ENCODE data around the gene GSTA1.
"Not testable (repeated sequence)": the region's sequence is repeated elsewhere in the genome, so short reads cannot be mapped to it uniquely, and the experiment has no call there.

Gene GSTA1

GRCh38 chr6:52821842-52822241, 18.2 kb upstream of the GSTA1 start:
- Mint-ChIP-seq H3K27me3 (ENCODE audit: low read depth) (no peaks in the 10 kb centered on the region), H3K4me3 (no peak overlapping the region), H3K27ac (no peak overlapping the region), H3K4me1 (no peaks in the 10 kb centered on the region), H3K36me3 (ENCODE audit: low read depth) (no peaks in the 10 kb centered on the region), H3K9me3 (peaks cover 10% of the 10 kb centered on the region)
- TF ChIP-seq, protein P1, sequence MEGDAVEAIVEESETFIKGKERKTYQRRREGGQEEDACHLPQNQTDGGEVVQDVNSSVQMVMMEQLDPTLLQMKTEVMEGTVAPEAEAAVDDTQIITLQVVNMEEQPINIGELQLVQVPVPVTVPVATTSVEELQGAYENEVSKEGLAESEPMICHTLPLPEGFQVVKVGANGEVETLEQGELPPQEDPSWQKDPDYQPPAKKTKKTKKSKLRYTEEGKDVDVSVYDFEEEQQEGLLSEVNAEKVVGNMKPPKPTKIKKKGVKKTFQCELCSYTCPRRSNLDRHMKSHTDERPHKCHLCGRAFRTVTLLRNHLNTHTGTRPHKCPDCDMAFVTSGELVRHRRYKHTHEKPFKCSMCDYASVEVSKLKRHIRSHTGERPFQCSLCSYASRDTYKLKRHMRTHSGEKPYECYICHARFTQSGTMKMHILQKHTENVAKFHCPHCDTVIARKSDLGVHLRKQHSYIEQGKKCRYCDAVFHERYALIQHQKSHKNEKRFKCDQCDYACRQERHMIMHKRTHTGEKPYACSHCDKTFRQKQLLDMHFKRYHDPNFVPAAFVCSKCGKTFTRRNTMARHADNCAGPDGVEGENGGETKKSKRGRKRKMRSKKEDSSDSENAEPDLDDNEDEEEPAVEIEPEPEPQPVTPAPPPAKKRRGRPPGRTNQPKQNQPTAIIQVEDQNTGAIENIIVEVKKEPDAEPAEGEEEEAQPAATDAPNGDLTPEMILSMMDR (IDR thresholded peaks at IDR 0.05; ENCODE audit: unreplicated experiment in 3 of 3) = no peak

GRCh38 chr6:52820198-52820597, 16.6 kb upstream of the GSTA1 start:
- no peak overlapping the region for H3K4me3 Mint-ChIP-seq
- no peak overlapping the region for H3K27ac Mint-ChIP-seq
- no peaks in the 10 kb centered on the region for H3K27me3 Mint-ChIP-seq (ENCODE audit: low read depth)
- TF ChIP-seq, protein P1 (IDR thresholded peaks at IDR 0.05; ENCODE audit: unreplicated experiment in 3 of 3) = no peak
- no peaks in the 10 kb centered on the region for H3K36me3 Mint-ChIP-seq (ENCODE audit: low read depth)
- H3K4me1 Mint-ChIP-seq = no peaks in the 10 kb centered on the region
- peaks cover 10% of the 10 kb centered on the region for H3K9me3 Mint-ChIP-seq

GRCh38 chr6:52815167-52816092, 11.8 kb upstream of the GSTA1 start:
- Mint-ChIP-seq H3K27ac (no peak overlapping the region), H3K36me3 (ENCODE audit: low read depth) (no peaks in the 10 kb centered on the region), H3K9me3 (peaks cover 3% of the 10 kb centered on the region), H3K4me1 (no peaks in the 10 kb centered on the region), H3K27me3 (ENCODE audit: low read depth) (no peaks in the 10 kb centered on the region), H3K4me3 (no peak overlapping the region)
- TF ChIP-seq, protein P1 (IDR thresholded peaks at IDR 0.05; ENCODE audit: unreplicated experiment in 3 of 3) = peak; percentile 51 to 57 (median 52)

- H3K4me1 Mint-ChIP-seq; H3K36me3 Mint-ChIP-seq (ENCODE audit: low read depth); H3K4me3 Mint-ChIP-seq; H3K27ac Mint-ChIP-seq; H3K9me3 Mint-ChIP-seq; H3K27me3 Mint-ChIP-seq (ENCODE audit: low read depth): not testable (repeated sequence)
Observed at GRCh38 chr6:52814545-52814944, 10.9 kb upstream of the GSTA1 start.

DNA sequence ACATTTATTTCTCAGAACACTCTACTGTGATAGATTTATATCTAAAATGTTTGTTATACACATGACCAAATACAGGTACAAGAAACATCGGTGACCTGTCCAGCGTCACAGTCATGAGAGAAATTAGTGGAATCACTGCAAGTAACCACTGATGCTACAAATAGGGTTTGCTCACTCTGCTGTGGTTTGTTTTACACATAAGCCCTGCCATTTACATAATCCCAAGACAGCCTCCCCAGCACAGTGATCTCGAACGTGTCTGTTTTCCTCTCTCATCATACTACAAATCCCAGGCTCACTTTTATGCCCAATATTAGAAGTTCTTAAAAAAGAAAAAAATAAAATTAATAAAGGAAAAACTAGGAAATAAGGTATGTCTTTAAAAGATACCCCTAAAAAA, 6.2 kb upstream of the GSTA1 start:
- not testable (repeated sequence) for H3K4me1 Mint-ChIP-seq; H3K27me3 Mint-ChIP-seq (ENCODE audit: low read depth); H3K4me3 Mint-ChIP-seq; H3K9me3 Mint-ChIP-seq; H3K36me3 Mint-ChIP-seq (ENCODE audit: low read depth); H3K27ac Mint-ChIP-seq

DNA sequence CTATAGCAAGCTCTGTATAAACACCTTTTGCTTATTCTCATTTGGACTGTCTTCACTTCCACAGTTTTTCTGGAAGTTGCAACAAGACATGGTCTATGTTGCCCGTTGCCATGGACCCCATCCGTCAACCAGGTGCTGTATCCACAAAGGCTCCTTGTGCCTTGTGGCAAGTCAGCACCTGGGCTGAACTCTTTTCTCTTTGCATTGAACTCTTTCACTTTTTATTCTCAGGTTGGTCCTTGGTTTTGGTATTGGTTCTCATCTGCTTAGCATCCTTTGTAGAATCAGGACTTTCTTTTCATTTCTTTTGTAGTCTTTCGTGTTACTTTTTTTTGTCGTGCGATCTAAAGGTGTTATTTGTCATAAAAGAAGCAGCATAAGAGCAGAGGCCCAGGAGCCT, 5.0 kb upstream of the GSTA1 start:
- no peak overlapping the region for H3K27ac Mint-ChIP-seq
- no peak overlapping the region for H3K4me3 Mint-ChIP-seq
- no peaks in the 10 kb centered on the region for H3K27me3 Mint-ChIP-seq (ENCODE audit: low read depth)
- TF ChIP-seq, protein P1 (IDR thresholded peaks at IDR 0.05; ENCODE audit: unreplicated experiment in 3 of 3) = no peak
- no peaks in the 10 kb centered on the region for H3K36me3 Mint-ChIP-seq (ENCODE audit: low read depth)
- H3K4me1 Mint-ChIP-seq = no peaks in the 10 kb centered on the region
- H3K9me3 Mint-ChIP-seq = peaks cover 3% of the 10 kb centered on the region

DNA sequence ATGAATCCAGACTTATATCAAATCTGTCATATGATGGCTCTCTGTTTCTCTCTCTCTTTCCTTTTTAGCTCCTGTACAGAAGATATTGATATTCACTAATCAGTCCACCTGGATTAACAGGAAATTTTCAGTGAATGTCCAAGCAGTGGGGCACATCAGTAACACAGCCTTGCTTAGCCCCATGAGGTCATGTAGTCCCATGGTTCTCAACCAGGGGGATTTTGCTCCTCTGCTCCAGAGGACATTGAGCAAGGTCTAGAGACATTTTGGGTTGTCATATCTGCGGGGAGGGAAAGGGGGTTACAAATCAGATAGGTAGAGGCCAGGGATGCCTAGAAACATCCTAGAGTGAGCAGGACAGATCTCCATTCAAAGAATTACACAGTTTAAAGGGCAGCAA, 810 bp downstream of the GSTA1 start:
- Mint-ChIP-seq H3K9me3 (no peaks in the 10 kb centered on the region), H3K27me3 (ENCODE audit: low read depth) (no peaks in the 10 kb centered on the region), H3K36me3 (ENCODE audit: low read depth) (no peaks in the 10 kb centered on the region), H3K27ac (no peak overlapping the region), H3K4me1 (no peaks in the 10 kb centered on the region), H3K4me3 (no peak overlapping the region)
- TF ChIP-seq, protein P1 (IDR thresholded peaks at IDR 0.05; ENCODE audit: unreplicated experiment in 3 of 3) = no peak
